Stimulated activated CD8-positive, alpha-beta memory T cell treated with anti-CD3 and anti-CD28 coated beads, Interleukin-7, amount 100 ng/mL, for 4 hours (primary cell): ENCODE measurements around the gene A2ML1.
"Not testable (repeated sequence)": the region's sequence is repeated elsewhere in the genome, so short reads cannot be mapped to it uniquely, and the experiment has no call there.

Experiments used
- DNase-seq, 2 donors: peaks; one replicate each; pipeline ENCODE4 v3.0.0-alpha.2; 2020; ENCODE audit warnings: low read depth in 2 of 2

A2ML1 gene

GRCh38 chr12:8906266-8907180 is 84.1 kb downstream of the A2ML1 start:
- DNase-seq, result no peak

- no peak for DNase-seq
Measured at GRCh38 chr12:8907513-8907912, 85.1 kb downstream of the A2ML1 start.

DNA sequence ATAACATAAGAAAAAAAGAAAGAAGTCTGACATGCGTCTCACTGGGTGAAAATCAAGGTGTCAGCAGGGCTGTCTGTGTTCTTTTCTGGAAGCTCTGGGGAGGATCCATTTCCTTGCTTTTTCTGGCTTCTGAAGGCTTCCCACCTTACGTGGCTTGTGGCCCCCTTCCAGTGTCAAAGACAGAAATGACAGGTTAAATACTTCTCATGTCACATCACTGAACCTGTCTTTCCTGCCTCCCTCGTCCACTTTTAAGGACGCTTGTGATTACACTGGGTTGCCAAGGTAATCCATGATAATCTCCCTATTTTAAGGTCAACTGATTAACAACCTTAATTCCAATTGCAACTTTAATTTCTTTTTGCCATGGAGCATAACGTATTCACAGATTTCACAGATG is 87.3 kb downstream of the A2ML1 start:
- no peak for DNase-seq

- DNase-seq, result no peak
Measured at GRCh38 chr12:8911606-8912268, 89.3 kb downstream of the A2ML1 start.

DNA sequence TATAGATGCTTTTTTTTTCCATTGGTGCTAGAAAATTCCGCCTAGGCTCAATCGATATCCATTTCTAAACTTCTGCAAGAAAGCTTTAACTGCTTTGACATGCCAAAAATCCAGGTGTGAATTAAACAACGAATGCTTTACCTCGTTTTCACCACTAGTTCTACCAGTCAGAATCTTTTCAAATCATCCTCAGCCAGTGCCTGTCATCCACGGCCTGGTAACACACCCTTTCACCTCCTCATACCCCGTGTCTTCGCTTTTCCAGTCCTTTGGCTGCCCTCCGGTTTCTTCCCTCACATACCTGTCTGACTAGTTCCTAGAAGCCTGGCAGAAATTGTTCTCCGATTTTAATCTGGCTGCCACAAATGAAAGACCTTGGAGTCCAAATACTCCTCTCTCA is 90.5 kb downstream of the A2ML1 start:
- no peak for DNase-seq

GRCh38 chr12:8913702-8914032 is 91.2 kb downstream of the A2ML1 start:
- no peak for DNase-seq

GRCh38 chr12:8914033-8914715 is 91.8 kb downstream of the A2ML1 start, which contains the start of gene PHC1:
Gene PHC1, plus strand, starts transcription at chr12:8914509. Its CDS starts 3,169 bp downstream, at chr12:8917678.
- DNase-seq, result peak; percentile 53 to 78

GRCh38 chr12:8914716-8915526 is 92.5 kb downstream of the A2ML1 start:
- peak; percentile 26 to 56 for DNase-seq

DNA sequence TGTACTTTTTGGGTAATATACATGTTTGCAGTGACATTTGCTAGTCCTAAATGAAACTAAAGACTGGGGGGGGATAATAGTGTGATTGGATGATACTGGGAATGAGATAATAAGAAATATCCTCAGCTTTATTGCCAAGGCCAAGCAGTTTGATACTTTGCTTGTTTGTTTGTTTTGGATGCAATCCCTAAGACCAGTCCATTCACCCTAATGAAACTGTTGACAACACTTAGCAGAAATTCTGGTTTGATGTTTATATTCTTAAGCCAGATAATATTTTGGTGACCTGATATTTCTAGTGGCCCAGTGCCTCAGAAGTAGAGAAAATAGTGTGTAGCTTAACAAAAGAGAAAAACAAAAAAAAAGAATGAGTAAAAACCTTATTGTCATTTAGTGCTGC is 93.7 kb downstream of the A2ML1 start:
- no peak for DNase-seq

GRCh38 chr12:8917031-8917430 is 94.6 kb downstream of the A2ML1 start:
- DNase-seq, result no peak

DNA sequence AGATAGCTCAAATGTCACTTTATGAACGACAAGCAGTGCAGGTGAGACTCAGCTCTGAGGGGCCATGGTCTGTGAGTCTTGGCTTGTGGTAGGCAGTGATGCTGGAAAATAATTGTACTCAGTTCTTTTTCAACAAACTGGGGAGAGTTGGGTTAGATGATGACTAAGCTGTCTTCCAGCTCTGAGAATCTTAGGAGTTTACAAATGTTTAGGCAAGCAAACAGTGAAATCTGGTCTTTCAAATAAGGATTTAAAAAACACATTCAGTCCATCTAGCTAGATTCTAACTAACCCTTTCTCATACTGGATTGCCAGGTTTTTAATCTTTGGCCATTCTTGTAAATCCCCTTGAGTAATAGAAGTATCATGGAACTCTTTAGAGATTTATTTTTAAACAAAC is 95.3 kb downstream of the A2ML1 start:
- DNase-seq, result no peak

DNA sequence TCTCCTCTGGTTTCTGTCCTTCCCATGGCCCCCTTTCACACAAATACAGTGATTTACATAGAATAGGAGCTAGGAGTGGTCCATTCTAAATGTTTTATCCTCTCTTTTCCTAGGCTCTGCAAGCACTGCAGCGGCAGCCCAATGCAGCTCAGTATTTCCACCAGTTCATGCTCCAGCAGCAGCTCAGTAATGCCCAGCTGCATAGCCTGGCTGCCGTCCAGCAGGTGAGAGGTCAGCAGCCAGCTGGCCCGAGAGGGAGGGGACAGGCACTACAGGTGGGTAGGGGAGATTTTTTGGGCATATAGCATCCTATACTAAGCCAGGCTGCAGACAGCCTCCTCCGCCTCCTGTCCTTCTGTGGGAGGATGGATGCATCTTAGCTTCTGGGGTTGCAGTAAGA is 97.2 kb downstream of the A2ML1 start:
- not testable (repeated sequence) for DNase-seq

GRCh38 chr12:8922544-8922943 is 100.1 kb downstream of the A2ML1 start:
- no peak for DNase-seq
